GM18909 (cell line): Measurements from ENCODE around the gene NOD2.

Experiments
- ATAC-seq: cut with Tn5 transposase; IDR thresholded peaks from one replicate; pipeline ENCODE4 v1.9.1; 2021; ENCODE audit warnings: mild to moderate bottlenecking; ENCODE audit not compliant: unreplicated experiment, poor library complexity

Gene NOD2

DNA sequence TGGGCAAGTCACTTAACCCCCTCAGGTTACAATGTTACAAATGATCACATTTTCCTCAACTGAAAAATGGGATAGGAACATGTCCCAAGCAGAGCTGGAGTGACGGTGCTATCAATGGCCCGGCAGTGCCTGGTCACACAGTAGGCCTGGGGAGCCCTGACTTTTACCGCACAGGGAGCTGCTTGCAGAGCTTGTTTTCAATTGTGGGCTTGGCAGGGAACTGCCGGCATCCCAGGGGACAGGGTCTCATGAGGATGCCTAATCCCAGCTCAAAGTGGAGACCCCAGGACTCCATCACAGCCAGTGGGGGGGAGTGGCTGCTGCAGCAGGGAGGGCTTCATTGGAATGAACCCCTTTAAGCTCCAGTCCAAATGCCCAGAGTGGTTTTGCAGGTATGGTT is 23.7 kb upstream of the NOD2 start:
- no peak for ATAC-seq

DNA sequence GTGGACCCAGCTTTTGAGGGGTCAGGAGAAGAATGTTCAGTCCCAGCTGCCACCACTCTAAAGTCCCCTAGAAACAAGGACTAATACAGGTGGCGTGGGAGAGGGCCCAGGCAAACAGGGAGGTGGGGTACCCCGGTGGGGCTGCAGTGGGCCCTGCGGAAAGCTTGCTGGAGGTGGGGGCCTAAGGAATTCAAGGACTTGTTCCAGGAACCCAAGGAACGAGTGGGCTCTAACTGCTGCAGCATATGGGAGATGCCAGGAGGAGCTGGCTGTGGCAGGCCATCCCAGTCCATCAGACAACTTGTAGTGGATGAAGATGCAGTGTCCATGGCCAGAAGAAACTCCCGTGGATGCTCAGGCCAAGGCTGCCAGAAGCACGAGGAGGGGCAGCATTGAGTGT is 22.9 kb upstream of the NOD2 start:
- no peak for ATAC-seq

DNA sequence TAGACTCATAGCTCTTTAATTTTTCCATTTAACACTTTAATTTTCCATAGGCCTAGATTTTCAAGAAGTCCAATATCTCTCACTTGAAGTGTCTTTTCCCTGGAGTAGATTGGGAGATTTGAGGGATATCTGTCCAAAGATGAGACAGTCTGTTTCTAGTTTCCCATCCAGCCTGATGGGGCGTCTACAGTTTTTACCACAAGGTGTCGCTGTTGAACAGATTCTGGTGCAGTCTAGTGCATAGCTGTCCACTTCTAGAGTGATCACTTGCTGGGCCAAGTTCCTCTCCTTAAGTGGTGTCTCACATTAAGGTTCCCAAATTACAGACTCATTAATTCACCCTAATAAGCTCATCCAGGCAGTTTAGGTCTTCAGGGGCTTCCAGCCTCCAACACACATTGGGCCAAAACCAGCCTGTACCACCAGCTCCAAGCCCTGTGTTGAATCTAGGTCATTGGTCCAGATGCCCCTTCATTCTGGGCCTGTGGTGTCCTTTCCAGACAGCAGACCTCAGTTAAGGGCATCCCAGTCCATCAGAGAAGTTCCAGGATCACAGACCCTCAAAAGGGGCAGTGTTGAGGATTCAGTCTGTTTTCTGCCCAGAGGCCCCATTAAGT is 21.7 kb upstream of the NOD2 start:
- ATAC-seq: no peak

DNA sequence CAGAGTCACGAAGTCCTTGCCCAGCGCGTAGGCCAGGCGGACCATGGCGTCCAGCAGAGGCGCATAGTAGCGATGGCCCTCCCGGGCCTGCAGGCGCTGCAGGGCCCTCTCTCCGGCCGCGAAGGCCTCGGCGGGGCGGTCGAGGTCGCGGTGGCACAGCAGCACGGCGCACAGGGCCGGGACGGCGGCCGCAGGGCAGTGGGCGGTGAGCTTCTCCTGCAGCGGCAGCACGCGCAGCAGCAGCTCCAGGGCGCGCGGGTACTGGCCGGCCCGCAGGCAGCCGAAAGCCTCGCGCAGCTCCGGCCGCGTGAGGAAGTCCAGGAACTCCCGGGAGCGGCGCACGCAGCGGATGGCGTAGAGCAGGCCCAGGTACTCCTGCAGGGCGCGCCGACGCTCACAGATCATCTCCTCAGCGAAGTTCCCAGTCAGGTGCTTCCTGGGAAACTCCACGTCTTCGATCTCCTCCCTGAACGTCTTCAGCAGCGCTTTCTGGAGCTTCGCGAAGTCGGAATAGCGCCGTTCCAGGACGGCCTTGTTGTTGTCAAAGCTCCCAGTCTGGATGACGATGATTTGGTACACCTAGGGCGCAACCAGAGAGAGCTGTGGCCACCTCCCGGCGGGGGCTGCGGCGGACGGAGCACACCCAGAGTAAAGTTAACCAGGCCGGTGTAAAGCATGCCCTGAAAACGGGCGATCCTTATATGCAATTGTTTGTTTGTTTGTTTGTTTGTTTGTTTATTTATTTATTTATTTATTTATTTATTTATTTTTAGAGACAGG is 19.7 kb upstream of the NOD2 start:
- no peak for ATAC-seq

DNA sequence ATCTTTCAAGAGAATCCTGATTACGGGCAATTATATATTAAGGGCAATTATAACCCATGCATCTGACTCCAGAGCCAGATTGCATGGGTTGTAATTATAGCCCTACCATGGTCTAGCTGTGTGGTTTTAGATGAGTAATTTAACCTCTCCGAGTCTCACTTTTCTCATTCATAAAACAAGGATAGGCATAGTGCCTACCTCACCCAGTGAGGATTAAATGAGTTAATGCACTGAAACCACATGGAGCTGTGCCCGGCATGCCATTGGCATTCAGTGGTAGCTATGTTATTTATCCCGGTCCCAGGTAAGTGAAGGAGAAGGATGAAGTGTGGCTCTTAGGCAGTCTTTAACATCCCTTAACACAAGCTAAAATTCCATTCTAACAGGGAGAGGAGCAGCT is 18.6 kb upstream of the NOD2 start:
- ATAC-seq: no peak

DNA sequence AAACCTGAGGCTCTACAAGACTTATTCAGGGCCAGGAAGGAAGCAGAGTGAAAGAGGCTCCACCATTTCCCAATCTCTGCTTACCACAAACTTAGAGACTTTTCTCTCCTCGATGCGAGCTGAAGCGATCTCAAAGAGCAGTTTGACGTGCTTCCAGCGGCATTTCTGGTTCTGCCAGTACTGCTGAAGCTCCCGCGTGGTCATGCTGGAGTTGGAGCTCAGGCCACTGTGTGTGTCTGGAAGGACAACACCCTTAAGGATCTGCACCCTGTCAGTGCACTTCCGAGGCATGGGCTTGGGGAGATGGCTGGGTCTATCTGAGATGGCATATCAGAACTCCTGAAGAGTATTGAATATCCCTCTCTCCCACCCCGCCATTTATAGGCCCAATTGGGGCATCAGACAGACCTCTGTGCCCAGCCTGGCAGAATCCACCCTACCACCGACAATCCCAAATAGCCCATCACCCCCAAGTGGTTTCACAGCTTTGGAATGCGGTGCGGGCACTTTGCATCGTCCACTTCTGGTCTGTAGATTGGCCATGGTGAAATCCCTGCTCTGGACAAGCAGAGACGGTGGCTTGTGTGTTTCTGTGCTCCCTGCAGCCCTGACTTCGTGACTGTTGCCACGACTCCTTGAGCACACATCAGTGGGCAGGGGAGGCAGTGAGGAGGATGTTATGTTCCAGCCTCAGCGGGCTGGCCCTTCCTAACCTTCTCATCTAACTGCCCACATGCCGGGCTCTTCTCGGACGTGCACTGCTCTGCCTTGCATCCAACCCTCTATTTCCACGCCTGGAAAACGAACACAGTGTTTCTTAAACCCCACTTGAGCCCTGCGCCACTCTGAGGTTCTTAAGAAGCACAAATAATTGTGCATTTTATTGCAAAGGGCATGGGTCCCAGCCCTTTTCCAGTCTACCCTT is 17.5 kb upstream of the NOD2 start:
- no peak for ATAC-seq

DNA sequence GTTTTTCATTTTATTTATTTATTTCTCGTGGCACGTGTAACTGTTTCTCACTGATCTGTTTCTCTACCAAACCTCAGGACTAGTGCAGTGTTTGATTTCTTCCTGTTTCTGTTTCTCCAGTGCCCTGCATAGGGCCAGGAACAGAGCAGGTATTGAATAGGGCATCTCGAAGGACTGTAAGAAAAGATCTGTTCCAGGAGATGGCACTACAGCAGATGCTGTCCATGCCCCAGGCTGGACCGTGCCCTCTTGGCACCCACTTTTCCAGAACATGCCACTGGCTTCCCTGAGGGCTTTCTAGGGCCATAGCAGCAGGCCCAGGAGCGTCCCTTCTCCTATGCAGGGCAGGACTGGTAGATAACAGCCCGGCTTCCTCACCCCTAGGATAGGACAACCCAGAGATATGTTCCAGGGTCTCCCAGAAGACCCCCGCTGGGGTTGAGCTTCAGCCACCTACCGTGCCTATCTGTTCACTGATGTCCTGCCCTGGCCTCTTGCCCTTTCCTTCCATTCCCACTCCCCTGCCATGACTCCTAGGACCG is 16.7 kb upstream of the NOD2 start:
- no peak for ATAC-seq

DNA sequence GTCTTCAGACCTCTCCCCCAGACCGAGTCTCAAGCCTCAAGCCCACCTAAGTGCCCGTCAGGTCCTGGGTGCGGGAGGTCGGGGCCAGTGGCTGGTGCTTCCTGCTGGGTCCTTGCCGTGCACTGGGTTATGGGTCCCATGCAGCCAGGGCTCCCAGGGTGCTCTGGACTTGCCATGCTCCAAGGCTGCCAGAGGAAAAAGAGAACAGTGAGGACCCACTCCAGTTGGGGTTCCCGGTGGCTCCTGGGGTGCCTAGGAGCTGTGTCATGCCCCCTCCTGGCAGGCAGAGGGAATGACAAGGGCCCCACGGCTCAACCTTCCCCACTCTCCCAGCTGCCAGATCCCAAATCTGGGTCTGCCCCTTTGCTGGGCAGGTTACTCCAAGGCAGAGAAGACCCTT is 16.1 kb upstream of the NOD2 start:
- ATAC-seq: no peak

DNA sequence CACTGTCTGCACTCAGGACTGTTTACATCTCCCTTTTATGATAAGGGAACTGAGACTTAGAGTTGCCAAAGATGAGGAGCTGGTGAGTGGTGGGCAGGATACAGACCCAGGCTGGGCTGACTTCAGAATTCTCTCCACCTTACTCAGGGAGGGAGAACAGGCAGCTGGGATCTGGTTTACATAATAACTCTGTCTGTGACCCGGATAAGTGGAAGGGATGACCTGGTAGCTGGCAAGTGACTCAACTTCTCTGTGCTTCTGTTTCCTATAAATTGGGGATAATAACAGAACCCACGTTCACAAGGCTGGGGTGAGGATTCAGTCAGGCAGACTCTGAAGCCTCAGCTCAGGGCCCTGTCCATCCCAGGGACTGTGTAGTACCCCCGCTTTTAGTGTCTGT is 14.9 kb upstream of the NOD2 start:
- ATAC-seq: no peak

DNA sequence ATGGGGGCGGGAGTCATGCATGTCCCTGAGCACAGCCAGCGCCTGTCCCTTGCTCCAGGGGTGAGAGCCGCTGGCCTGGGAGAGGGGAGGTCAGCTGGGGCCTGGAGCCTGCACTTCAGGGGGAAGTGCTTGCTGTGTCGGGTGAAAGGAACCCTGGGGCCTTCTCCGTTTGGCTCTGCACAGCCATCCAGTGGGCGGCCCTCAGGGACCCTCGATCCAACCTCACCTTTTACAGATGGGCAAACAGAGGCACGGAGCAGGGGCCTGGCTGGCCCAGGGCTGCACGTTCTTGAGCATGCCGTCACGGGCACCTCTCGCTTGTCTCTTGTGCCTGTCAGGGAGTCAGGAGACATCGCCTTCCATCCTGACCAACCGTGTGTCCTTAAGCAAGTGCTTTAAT is 14.1 kb upstream of the NOD2 start:
- no peak for ATAC-seq

DNA sequence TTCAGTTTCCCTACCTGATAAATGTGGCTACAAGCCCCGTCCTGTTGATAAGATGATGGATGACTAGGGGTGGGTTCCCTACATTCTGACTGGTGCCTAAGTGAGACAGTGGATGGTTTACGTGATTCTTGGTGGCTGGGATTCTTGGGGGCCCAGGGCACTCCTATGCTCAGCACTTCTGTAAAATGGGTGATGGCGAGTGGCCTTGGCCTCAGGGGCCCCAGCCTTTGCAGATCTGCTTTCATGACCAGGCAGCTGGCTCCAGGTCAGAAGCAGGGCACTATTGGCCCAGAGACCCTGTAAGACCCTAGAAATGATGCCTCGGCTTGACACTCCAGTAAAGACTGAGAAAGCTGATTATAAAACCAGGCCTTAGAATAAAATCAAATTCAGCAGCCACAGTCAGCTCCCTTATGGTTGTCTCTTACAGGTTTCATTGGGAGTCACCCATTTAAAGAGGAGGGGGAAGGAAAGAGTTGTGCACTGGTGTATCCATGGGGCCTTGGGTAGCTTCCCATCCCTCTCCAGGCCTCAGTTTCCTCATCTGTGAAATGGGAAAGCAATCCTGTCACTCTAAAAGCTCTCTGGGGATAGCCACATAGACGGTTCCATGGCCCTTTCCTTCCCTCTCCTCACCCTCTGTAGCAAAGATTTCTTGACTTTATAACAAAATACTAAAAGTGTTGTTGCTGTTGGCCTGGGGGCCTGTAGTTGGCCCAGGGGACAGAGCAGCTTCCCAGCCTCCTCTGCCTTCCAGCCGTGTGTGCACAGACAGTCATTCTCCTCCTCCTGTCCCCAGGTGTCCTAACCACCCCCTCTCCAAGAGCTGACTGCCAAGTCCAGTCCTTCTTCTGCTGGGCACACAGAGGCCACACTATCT is 13.5 kb upstream of the NOD2 start:
- no peak for ATAC-seq

DNA sequence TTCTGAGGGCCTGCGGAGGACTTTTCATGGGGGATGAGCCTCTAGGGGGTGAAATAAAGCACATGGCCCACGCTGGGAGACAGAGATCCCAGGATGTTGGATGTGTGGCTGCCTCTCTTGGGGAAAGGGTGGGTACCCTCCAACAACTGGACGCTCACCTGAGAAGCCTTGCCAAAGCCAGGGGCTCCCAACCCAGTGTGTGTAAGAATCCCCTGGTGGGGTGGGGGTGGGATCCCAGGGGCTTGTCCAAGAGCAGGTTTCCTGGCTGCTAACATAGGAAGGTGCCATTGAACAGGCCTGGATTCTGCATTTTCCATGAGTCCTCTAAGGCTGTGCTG is 12.9 kb upstream of the NOD2 start:
- no peak for ATAC-seq

DNA sequence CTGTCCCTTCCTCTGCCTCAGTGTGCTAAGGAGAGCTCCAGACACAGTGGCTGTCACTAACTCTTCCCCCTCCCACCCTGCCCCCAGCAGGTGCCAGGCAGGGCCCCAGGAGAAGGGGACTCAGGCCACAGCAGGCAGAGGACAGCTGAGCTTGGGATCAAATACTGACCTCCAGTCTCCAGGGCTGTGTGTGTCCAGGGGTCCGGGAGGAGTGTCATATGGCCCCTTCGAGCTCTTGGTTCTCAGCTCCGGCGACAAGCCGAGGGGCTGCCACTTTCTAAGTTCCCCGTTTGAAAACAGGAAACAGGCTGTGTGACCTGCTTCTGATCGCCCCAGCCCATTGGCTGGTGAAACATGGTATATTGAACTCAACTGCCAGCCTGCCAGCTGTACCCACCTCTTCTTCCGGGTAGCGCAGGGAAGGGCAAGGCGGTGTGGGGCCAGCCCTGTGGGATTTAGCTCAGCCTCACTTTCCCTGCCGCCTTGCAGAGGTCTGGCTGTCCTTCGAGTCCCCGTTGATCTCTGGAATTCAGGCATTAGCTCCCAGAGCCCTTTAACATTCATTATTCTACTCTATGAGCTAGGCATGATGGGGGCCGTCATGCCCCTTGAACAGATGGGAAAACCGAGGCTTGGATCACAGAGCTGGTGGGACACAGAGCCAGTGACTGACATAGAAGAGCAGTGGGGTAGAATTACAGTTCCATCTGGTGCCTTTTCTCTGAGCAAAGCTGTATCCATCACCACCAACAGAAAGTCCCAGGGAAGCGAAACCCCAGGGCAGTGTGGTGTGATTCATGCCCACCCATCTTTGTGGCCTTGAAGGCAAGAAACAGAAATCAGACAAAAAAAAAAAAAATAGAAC is 12.2 kb upstream of the NOD2 start, which contains the start of gene SNX20:
TSS of gene SNX20 (minus strand) at position 292 of the 865 bp plus-strand sequence. CDS start 3,786 bp downstream, outside the sequence.
- peak; percentile 63 for ATAC-seq

DNA sequence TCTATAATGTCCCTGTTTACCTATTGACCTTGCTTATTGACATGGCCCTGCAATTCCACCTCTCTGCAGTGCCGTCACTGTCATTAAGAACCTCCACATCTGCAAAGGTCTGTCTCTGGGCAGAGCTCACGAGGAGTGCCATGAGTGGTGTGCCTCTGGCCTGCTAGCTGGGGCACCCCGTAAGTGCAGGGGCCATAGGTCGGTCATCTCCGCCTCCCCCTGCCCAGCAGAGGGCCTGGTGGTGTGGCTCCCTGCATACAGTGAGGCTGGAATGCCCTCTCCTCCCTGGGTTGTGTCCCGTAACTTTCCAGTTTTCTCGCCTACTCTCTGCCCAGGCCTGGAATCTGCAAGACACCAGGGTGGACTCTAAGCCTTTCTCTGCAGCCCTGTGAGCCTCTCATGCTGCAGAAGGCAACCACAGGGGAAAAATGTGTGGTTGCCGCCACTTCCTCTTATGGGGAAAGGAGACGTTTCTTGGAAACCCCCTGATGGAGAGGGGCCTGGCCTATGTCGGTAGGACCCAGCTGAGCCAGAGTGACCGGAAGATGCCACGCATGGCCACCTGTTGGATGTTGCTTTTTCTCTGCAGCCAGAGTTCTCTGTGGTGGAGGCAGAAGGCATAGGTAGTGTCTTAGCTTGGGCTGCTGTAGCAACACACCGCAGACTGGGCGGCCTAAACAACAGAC is 9.6 kb upstream of the NOD2 start:
- peak; percentile 71 for ATAC-seq

DNA sequence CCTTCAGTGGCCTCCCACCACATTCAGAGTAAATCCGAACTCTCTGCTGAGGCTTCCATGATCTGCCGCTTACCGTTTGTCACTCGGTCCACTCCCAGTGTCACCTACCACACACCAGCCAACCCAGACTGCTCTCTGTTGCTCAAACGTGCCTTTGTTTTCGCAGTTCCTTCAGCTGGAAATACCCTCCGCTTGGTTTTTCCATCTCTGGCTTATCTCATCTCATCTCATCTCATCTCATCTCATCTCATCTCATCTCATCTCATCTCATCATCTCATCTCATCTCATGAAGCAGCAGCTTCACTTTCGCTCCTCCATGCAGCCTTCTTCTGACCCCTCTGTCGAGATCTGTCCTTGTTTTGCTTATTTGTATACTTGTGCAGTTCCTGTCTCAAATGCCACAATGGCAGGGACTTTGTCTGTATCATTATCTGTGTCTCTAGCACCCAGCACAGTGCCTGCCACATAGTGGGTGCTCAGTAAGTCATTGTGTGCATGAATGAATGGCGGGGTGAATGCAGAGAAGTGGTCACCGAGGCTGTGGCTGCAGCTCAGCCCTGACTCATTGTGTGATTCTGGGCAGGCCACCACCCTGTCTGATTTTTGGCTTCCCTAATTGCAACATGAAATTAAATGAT is 8.5 kb upstream of the NOD2 start:
- peak; percentile 25 for ATAC-seq

DNA sequence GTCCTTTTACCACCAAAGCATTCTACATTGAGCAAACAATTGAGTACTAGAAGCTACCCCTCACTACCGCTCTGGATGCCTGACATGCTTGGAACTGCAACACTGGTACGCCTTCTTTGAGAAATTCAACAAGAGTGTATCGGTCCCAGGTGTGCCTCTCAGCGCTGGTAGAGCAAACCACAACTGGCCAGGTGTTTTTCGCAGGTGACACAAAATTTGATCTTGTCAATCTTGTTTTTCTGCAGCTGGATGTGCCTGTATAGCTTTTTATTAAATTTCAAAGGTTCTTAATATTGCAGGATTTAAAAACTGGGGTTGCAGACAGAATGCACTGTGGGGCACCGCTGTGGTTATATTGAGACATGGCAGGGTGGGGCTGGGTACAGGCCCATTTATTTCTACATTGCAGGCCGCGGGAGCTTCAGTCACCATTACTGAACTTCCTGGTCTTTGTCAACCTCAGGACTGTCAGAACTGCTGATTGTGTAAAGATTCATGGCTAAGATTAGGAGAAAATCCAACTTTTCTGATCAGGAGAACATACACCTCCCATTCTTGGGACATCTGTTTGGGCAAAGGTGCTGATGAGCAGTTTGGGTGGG is 7.8 kb upstream of the NOD2 start:
- no peak for ATAC-seq

DNA sequence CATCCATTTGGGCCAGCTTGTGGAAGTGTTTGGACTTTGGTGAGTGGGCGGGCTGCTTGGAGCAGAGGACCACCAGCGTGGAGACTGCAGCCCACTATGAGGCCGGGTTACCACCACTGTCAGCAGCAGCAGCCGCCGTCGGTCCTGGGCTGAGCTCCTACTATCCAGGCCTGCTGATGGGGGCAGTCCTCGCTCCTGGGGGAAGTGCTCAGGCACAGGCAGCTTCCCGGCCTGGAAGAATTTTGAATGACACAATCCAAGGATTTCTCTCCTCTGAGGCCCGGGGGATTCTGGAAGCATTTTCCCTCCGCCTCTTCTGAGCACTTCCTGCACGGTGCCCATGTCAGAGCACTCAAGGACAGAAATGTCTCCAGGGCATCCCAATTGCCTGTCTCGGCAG is 5.3 kb upstream of the NOD2 start:
- ATAC-seq: no peak

DNA sequence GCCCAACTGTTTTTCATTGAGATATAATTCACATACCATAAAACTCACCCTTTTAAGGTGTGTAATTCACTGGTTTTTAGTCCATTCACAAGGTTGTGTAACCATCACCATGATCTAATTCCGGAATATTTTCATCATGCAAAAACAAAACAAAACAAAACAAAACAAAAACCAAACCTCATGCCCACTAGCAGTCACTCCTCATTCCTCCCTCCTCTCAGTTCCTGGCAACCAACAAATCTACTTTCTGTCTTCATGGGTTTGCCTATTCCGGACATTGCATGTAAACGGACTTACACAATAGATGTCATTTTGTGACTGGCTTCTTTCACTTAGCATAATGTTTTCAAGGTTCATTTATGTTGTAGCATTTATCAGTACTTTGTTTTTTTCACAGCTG is 4.5 kb upstream of the NOD2 start:
- no peak for ATAC-seq
